Fibroblast of villous mesenchyme (primary cell): ENCODE results near the gene AUTS2. TPM values are rescaled to one million over a fixed set of nuclear protein-coding genes. Genes with fewer than 3 reads are reported as not detected.
A peak's percentile ranks its signal among the peaks of the same experiment; 100 is the strongest.

Source experiments
- DNase-seq: peaks from one replicate; pipeline ENCODE4 v3.0.0-alpha.2; 2010; ENCODE audit warnings: low read depth
- H3K4me3 ChIP-seq: 2 replicates; pipeline ENCODE4 v1.5.1; 2011; ENCODE audit warnings: low read depth, mild to moderate bottlenecking, low read length
- CTCF ChIP-seq: IDR thresholded peaks from 2 replicates; pipeline ENCODE4 v1.5.1; 2012; ENCODE audit warnings: low read depth, mild to moderate bottlenecking, low read length; ENCODE audit not compliant: insufficient read depth
- total RNA-seq: library from RNA; depleted of rRNA; stranded (reverse); fragments of >200 nt; gene quantifications from 2 replicates; pipeline ENCODE4 v1.2.3, GENCODE V29; 2012

The AUTS2 gene
- total RNA-seq, 1 donor: 3.9 TPM

DNA sequence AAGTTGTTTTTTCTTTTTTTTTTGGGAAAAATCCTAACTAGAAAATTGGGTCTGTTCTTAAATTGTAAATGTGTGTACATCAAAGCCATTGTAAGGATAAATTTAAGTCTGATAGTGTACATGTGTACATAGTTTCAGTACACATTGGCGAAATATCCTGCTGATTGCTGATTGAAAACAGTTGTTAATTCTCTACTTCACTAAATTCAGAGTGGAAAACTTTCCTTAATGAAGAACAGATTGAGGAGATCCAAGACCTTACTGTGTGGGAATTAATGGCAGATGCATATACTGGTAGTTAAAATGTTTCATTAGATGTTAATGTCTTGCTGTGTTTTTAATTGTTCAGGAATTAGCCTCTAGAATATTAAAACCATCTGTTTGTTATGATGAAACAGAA is 506.0 kb downstream of the AUTS2 start:
- DNase-seq: peak; percentile 11
- TF ChIP-seq CTCF: no peak
- no peak overlapping the region for H3K4me3 ChIP-seq

DNA sequence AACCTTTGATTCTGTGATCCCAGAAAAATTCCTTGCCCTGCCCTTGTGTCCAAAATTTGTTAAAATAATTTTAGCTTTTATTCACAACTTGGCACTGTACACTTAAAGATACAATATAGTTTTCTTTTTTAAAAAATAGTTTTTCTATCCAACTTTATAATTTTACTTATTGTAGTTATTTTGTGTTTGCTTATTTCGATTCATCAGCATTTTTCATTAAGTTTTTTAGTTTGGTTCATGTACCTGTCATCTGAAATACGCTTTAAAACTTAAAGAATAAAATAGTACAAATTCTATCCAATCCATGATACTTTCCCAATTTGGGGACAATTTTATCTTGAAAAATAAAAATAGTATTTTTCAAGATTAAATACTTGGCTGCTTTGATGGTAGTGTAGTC is 514.8 kb downstream of the AUTS2 start:
- no peak overlapping the region for H3K4me3 ChIP-seq
- no peak for DNase-seq
- TF ChIP-seq CTCF: no peak

DNA sequence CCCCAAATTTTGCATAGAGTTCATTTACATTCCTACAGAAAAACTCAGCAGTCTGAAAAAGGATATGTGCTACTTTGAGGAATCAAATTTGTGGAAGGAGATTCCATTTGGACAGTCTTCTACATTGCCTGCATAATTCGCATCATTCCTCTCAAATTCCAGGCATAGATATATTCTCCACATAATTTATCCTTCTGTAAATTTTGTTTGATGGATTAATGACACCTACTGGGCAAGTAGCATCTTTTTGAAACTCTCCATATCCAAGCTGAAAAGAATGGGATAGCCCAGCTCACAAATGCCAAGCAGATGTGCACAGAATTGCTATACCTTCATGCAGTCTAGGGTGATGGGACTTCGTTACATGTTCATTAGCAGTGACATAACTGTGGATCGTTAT is 515.3 kb downstream of the AUTS2 start:
- no peak for DNase-seq
- TF ChIP-seq CTCF: no peak
- H3K4me3 ChIP-seq: no peak overlapping the region

GRCh38 chr7:70114806-70115205 is 516.5 kb downstream of the AUTS2 start:
- TF ChIP-seq CTCF: no peak
- no peak for DNase-seq
- no peak overlapping the region for H3K4me3 ChIP-seq

DNA sequence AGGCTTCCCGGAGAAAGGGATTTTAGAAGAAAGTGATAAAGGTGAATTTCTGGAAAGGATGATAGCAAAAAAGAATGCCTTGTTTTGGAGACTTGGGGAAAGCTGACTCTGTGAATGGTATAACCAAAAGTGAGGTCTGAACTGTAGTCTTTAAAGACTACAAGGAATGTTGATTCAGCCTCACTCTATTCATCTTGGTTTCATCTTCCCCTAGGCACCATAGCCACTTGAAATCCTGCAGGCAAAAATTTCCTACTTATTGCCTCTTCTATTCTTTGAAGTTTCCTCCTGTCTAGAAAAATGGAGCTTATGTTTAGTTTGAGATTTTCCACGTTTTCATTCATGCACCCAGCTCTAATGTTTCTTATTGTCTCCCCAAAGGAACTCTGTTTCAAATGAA is 518.0 kb downstream of the AUTS2 start:
- no peak for TF ChIP-seq CTCF
- no peak for DNase-seq

GRCh38 chr7:70116867-70117266 is 518.6 kb downstream of the AUTS2 start:
- no peak for TF ChIP-seq CTCF
- no peak overlapping the region for H3K4me3 ChIP-seq
- DNase-seq: no peak

More for the DNA sequence above, 518.0 kb downstream of the AUTS2 start:
- no peak overlapping the region for H3K4me3 ChIP-seq

DNA sequence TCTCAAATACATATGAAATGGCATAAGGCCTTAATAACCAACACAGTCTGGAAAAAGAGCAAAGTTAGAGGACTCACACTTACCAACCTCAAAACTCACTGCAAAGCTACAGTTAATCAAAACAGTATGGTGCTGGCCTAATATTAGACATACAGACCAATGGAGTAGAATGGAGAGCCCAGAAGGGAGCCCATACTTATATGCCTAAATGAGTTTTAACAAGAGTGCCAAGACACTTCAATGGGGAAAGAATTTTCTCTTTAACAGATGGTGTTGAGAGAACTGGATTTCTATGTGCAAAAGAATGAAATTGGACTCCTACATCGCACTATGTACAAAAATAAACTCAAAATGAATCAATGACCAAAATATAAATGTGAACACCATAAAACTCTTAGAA is 522.6 kb downstream of the AUTS2 start:
- DNase-seq: no peak

More for the DNA sequence above, 522.6 kb downstream of the AUTS2 start:
- no peak overlapping the region for H3K4me3 ChIP-seq
- TF ChIP-seq CTCF: no peak
